GF-D8 (cell line): ENCODE results near the gene ATP7B.

Experiments
- DNase-seq: peaks from one replicate; lab custom pipeline; 2025; lab: John Stamatoyannopoulos, UW

ATP7B gene

DNA sequence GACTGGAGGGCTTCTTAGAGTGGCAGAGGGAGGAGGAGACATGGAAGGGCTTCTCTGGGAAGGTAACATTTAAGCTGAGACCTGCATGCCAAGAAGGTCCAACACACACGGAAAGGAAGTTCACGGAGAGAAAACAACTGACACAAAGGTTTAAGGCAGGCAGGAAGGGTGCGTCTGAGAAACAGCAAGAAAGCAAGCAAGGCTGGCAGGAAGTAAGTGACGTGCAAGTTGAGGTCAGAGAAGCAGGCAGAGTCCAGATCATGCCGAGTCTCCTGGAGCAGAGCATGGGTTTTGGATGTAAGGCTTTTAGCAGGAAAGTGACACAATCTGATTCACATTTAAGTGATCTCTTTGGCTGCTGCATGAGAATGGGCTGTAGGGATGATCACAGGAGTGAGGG is 60.5 kb downstream of the ATP7B start:
- no peak for DNase-seq

DNA sequence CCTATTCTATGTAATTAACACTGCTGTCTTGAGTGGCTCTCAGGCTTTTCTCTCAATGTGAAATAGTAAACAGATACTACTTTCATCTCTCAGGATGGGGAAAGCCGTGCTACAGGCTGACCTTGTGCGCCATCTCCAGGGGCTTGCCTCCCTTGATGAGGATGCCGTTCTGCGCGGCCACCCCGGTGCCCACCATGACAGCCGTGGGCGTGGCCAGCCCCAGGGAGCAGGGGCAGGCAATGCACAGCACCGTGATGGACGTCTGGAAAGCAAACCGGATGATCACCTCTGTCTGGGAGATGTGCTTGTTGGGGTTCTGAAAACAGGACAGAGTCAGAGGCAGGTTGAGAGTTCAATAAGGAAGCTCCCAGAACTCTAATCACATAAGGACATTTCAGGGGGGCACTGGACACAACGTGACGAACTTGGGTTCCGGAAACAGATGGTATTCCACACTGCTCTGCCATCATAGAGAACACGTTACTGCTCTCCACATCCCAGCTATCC is 65.0 kb downstream of the ATP7B start:
- no peak for DNase-seq

DNA sequence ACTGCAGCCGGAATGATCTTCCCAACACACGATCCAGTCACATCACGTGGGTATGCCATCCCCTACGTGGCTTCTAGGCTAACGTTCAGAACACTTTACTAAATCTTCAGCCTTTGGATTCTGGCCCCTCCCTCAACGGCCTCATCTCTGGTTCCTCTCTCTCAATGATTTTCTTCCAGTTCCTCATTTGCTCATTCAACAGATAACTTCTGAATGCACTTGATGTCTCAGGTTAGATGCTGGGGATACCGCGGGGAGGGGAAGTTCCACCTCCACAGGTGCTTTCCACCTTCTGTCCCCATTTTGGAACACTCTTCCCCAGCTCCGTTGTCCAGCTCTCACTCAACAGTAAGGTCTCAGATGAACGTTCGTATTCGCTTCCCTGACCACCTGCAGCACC is 66.1 kb downstream of the ATP7B start:
- no peak for DNase-seq

DNA sequence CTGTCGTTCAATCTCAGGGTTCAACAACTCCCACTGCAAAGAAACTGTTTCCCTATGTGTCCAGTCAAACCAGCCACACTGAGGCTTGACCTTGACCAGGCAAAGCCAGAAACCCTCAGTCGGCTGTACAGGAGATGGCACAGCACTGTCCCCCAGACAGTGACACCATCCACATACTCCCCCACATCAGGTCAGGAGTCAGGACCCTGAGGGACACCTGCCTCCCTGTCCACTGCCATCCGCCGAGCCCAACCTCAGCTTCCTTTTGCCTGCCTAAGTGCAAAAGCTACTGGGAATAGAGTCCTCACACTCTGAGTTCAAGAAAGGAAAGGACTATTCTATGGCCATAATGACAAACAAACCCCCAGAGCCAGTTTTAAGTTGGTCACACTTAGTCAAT is 66.8 kb downstream of the ATP7B start:
- DNase-seq = no peak

DNA sequence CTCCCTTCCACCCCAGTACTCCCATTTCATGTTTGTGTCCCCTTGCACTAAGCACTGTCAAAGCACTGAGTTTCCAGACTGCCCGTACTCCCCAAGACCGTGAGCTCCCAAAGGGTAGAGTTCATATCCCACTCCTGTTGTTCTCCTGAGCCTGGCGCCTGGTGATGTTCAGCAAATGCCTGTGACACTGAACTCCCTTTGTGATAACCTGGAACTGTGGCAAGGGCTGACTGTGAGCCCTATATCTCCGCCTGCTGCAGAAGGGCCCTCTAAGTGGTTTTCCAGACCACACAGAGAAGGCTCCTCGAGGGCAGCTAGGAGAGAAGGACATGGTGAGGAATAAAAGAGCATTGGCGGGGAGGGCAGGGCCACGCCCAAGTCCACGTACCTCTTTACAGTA is 67.5 kb downstream of the ATP7B start:
- DNase-seq = no peak

DNA sequence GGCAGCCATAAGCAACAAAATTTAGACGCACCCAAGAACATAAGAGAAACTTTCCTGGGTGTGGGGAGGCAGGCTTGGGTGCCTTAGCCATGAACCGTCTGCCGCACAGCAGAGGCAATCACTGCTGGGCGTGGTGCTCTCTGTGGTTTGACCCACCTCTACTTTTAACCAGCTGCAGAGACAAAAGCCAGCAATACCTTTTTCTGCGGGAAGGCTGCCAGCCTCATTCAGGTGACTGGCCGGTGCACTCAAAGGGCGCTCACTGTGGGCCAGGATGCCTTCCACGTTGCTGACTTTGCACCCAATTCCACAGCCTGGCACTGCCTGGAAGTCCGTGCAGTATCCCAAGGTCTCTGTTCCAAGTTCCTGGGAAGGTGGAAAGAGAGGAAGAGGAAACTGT is 69.1 kb downstream of the ATP7B start:
- no peak for DNase-seq

DNA sequence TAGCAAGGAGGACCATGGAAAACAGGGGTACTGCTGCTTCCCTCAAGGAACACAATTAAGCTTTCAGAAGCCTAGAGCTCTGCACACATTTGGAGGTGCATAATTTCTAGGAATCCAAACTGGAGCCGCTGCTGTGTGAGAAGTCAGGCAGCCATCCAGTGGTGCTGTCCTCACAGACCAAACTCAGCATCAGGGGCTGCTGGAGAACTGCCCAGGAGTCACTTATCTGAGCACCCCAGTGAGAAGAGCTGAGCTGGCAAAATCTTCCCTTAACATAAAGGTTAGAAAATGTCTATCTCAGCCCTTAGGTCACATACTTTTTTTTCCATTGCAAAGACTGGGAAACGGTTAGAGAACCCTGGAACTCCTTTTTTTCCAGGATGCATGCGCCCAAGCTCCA is 72.8 kb downstream of the ATP7B start:
- no peak for DNase-seq

DNA sequence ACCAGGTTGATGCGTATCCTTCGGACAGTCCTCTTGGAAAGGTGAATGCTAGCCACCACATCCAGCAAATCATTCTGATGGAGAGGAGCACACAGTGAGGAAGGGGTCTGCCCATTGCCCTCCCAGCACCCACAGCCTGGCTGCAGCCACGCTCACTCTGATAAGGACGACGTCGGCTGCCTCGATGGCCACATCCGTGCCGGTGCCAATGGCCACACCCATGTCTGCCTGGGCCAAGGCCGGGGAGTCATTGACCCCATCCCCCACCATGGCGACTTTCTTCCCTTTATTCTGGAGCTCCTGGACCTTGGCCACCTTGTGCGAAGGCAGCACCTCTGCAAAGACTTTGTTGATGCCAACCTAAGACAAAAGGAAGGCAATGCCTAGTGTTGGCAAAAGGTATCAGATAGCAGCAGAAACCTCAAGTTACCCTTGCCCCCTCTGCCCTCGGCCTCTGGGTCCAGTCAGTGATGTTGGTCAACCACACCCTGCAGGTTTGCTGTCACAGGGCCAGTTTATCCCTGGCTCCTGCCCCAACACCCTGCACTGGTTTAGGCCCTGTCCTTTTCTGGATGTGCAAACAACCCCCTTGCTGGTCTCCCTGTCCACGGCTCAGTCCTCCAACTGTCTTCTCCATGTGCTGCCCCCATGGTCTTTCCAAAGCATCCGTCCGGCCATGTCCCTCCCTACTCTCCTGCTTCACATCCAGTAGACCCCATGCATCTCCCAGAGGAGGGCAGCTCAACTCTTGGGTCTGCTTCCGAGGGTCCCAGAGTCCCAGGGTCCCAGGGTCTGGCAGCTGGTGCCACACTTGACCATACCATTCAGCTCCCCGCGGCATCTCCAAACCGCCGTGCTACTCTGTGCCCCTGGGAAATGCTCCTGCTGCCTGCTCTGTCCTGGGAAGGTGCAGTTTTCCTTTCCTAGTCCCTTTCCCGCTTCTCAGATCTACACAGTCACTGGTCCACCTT is 73.6 kb downstream of the ATP7B start:
- DNase-seq = no peak

DNA sequence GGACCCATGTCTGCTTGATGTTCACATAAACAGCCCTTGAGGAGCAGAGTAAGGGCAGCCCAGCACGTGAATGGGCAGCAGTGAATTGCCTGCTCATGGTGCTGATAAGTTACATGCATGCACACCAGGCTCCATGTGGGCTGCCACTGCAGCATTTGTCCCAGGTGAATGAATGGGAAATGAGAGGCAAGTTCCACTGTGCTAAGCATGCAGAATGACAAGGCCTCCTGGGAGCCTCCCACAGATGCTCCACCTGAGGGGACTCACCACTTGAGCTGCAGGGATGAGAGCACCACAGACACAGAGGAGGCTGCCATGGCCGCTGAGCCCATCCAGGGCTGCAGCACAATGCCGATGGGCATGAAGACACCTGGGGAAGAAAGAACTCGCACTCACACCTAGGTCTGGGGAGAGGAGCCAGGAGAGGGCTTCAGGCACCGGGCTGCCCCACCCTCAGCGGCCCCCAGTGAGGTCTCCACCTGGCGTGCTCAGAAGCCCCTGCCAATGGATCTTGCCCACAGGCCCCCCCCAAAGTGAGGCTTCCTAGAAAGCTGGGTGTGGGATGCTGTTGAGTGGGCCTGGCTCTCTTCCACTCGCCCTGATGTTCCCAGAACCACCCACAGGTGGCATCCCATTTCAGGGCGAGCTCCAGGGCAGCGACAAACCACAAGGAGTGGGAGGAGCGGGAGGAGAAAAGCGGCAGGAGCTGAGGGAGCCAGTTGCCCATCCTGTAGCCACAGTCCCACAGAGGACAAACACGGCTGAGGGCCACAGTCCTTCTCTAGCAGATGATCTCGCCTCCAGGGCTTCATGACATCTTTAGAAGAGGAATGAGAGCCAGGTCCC is 75.7 kb downstream of the ATP7B start:
- DNase-seq = no peak

DNA sequence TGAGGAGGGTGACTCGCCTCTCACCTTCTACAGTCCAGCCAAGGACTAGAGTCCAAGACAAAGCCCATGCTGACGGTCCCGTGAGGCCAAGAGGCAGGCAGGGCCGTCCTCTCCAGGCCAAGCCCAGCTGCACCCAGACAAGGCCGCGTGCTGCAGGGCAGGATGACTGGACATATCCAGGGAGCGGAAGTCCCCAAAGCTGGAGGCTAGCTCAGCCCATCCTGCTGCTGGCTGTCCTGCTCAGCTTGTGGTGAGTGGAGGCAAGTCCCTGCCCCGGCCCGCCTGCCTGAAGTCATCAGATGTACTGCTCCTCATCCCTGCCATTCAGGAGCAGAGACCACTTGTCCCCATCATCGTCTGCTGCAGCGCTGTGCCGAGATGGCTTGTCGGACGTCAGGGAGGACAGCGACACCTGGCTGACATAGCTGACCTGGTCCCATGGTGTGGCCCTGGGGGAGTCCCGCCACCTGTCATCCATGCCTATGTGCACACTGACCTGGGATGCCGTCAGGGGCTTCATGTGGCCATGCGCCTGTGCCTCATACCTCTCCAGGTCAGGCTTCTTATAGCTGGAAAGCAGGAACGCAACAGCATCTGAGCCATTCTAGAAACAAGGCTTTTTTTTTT is 76.7 kb downstream of the ATP7B start:
- no peak for DNase-seq

DNA sequence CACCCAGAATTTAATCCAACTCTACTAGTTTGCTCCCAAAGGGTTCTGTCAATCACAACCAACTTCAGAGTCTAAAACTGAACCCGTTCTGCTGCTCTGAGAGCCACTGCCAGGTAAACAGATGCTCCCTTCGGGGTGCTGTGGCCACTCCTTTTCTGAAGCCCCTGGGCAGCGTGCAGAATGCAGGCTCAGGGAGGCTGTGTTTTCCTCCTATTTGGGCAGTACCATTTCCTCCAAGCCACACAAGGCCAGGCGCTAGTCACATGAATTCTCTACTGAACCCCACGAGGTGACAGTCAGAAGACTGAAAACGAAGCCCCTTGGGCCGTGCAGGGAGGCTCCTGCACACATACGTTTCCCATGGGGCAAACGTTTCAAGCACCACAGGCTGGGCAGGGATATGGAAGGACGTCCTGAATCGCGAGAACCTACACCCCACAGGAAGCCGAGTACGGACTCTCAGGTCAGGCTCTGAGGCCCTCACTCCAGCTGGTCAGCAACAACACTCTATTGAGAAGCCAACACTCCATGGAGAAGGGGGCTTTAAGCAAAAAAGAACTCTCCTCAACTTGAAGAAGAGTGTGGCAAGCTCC is 77.7 kb downstream of the ATP7B start:
- DNase-seq = no peak

DNA sequence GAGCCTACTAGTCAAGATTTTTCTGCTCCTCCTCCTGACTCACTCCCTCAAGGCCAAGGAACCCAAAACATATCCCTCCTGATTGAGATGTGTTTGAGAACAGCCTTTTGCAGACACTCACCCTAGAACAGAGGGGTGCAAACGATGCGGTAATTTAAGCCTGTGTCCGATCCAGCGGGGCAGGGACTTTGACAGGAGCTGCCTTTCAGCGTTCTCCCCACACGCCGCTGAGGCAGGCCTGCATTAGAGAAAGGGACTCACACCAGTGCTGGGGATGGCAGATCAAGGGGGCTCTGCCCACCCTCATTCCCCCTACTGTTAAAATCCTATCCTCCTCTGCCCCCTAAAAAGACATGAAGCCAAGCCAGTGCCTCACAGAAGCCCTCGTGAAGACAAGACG is 79.0 kb downstream of the ATP7B start:
- no peak for DNase-seq

DNA sequence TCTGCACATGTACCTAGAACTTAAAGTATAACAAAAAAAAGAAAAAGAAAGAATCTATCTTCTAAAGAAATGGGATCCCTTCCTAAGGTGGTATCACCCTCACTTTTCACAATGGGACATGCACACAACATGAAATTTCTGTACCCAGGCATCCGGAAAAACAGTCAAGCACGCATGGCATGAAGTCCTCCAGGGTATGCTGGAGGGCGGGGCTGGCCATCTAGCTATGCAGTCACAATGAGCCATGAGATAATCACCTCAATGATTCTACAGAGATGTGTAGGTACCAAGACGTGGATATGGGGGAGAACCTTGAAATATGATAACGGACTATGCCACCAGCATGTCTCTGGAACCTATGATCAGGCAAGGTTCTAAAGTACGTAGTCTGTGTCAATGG is 79.6 kb downstream of the ATP7B start:
- DNase-seq = no peak

DNA sequence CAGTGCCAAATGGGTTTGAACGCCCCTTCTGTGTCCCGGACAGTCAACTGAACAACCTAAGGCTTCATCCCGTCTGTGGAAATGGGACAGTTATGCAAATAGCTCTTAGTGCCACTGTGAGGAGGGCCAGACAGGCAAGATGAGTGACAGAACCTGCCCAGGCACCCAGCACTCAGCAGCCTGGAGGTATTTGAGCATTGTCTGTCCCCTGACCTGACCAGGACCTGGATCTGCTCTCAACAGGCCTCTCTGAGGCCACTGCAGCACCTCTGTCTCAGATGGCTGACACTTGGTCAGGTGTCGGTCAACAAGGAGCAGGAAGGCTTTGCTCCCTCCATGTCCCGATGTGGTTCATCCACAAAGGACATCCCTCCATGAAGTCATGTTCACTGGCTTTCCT is 81.6 kb downstream of the ATP7B start:
- no peak for DNase-seq

DNA sequence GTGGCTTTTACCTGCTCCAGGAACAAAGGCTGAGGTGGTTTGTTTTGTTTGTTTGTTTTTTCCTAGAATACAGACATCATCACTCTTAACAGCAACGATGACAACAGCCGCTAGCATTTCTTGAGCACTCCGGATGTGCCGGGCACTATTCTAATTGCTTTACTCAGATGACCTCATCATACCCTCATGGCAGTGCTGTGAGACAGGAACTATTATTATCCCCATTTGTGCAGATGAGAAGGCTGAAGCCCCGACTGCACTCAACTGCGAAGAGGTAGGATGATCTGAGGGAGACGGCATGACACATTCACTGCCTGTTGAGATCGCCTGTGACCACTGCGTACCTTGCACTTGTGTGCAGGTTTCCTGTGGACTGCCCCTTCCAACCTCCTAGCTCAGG is 83.0 kb downstream of the ATP7B start:
- no peak for DNase-seq

DNA sequence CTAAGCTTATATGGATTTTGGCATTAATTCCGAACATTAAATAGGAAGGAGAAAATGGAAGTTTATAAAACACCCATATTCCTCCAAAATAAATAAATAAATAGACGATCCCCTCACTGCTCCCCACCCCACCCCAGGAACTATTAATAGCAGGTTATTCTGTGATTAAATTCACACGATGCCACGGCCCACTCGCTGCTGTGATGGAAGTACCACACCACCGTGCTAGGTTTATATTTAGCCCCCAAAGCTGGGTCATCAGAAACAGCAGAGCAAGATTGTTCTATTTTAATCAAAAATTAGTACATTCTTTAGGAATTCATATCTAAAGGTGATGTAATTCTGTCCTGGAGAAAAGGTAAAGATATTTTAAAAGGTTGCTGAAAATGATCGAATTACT is 84.1 kb downstream of the ATP7B start:
- DNase-seq = no peak

DNA sequence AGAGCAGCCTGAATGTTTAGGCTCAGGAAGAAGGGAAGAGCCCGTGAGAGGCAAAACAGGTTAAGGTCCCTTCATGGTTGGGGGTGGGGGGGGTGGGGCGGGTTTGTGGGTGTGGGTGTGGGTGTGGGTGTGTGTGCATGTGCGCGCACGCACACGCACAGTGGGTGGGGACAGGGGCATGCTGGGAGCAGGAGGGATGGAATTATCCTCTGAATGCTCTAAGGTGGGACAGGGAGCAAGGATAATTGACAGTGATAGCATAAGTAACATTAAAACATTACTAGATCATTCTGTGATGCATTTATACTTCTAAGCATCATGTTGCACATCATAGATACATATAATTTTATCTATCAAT is 84.7 kb downstream of the ATP7B start:
- no peak for DNase-seq

DNA sequence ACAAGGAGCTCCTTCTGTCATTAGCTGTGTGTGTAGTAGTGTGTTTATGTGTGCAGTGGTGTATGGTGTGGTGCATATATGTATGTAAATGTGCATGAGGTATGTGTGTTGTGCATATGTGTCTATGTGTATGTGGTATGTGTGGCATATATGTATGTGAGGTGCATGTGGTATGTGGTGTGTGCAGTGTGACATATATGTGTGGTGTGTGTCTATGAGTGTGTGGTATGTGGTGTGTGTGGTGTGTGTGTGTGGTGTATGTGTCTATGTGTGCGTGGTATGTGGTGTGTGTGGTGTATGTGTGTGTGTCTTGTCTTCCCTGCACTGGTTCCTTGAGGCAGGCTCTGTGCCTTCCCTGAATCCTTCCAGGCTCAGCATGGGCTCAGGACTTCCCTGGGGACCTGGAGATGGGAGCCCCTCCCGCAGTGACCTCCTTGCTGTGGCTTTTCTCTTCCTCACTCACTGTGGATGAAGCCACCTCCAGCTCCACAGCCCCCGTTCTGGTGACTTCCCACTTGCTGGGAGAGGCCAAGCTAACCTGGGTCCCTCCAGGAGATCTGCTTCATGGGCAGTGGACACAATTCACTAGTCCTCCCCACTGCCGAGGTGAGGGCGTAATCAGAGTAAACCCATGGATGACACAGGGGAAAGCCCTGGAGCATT is 85.3 kb downstream of the ATP7B start:
- DNase-seq = no peak

DNA sequence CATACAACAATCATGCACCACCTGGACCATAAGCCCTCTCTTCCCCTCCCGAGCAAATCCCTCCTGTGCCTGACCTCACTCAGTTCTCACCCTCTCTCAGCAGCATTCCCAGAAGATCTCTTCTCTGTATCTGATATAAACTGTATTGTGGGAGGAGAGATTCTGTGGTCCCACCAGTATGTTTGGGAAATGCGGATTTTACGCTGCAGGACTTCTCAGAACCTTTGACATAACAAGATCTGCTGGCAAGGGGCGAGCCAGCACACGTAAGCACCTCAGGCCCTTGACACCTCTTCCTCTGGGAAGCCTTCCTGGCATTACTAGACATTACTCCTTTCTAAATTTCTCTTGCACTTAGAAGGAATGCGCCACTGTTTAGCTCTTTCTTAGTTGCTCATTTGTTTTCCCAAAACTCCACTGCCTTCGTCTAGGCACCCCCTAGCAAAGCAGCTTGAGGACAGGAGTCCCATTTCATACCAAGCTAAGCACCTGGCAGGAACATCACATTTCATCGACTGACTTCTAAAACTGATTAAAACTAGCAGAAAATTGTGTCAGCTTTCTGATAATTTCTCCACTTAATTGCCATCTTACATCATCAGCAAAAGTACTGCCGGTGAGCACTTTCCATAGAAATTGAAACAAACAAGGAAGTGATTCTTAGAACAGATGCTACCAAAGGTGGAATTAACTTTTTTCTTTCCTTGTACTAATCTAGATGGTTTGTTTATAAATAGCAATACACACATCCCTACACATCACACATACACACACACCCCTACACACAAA is 86.3 kb downstream of the ATP7B start:
- DNase-seq = no peak

DNA sequence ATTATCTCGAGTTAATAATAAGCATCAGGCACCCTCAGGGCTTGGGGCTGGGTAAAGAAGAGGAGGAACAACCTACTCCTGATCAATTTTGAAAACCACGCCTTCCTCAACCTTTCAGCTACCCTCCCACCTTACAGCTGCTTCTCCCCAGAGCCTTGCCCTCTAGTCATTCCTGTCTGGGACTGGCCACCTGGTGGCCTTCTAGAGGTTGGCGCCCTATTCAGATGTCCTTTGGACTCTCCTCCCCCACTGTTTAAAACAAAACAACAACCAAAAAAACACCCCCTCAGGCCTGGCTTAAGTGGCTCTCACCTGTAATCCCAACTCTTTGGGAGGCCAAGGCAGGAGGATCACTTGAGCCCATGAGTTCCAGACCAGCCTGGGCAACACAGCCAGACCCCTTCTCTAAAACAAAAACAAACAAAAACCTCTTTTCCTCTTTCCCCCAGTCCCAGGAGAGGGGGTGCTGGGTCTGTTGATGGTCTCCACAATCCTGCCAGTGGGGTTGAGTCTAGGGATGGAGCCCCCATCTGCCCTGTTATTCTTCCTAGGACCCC is 87.2 kb downstream of the ATP7B start:
- no peak for DNase-seq
